HG02759 (cell line): ENCODE data around the gene MAN2A1.
"Not testable (repeated sequence)": the region's sequence is repeated elsewhere in the genome, so short reads cannot be mapped to it uniquely, and the experiment has no call there.

Experiments
- ATAC-seq: cut with Tn5 transposase; IDR thresholded peaks from one replicate; pipeline ENCODE4 v1.9.1; 2021; ENCODE audit warnings: mild to moderate bottlenecking, moderate library complexity; ENCODE audit not compliant: unreplicated experiment

Gene MAN2A1

DNA sequence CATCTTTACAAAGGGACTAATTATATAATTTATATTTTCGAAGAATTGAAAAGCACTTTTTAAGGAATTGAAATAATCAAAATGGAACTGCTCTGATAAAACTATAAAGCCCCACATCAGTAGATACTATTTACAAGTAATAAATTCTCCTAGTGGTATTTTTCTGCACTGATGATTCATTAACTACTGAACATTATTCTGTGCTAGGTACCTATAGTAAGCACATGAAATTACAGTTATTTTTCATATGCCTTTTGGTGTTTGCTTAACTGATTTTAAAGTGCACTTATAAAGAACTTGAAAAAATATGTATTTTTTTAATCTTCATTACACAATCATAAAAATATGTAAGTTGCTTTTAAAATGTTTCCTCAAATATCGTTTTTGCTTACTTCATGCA is 123.0 kb downstream of the MAN2A1 start:
- no peak for ATAC-seq

DNA sequence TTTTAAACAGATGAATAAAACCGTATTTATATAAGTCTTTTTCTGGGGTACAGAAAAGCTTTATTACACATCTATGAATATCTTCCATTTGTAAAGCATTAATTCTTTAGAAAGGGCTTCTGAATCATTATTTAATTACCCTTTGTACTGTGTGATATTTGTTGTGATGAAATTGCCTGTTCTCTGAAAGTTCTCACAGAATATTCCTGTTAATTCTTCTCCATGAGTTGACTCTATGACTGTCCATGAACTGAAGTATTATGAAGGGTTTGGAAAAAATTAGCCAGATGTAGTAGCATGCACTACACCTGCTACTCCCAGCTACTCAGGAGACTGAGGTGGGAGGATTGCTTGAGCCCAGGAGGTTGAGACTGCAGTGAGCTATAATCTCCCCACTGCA is 127.0 kb downstream of the MAN2A1 start:
- ATAC-seq: no peak

DNA sequence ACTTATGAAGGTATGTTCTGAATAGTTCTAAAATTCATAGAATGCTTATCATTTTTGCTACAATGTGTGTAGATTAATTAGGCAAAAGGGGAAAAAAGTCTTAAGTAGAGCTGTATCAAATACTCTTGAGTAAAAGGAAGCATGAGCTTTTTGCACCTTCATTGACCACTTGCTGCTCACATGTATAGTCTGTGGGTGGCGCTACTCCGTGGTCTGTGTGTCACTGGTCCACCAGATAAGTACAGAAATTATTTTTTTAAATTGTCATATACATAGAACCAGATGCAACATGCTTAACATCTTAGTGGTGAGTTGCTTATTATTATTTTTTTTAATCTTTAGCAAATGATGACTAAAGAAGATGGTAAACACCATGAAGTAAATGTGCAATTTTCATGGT is 130.2 kb downstream of the MAN2A1 start:
- ATAC-seq: no peak

DNA sequence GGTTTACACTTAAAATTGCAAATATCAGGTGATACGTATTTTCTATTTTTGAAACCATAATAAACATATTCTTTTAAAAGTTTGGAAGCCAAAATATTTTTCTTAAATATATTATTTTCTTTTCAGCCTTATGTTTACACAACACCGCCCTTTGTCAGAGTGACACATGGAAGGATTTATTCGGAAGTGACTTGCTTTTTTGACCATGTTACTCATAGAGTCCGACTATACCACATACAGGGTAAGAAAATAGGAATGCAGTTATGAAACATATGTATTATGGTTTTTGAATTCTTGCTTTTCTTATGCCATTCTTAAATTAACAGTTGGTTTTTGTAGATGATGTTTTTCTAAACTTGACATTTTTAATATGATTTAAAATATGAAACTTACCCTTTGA is 133.9 kb downstream of the MAN2A1 start:
- ATAC-seq: no peak

DNA sequence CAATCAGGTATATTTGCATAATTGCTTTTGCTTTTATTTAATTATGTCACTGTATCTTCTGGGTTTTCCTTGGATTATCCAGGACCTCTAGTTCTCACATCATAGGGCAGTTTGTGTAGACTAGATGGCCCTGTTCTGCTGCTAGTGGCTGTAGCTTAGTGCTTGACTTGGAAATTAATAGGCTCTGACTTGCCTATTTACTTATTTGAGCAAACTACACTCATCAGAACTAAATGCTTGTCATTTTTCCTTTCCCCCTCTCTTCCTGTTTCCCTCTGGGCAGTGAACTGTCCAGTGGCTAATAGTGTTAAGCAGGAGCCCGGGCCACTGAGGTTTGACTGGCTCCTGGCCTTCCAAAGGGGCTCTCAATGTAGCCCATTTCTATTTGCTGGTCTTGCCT is 135.7 kb downstream of the MAN2A1 start:
- no peak for ATAC-seq

DNA sequence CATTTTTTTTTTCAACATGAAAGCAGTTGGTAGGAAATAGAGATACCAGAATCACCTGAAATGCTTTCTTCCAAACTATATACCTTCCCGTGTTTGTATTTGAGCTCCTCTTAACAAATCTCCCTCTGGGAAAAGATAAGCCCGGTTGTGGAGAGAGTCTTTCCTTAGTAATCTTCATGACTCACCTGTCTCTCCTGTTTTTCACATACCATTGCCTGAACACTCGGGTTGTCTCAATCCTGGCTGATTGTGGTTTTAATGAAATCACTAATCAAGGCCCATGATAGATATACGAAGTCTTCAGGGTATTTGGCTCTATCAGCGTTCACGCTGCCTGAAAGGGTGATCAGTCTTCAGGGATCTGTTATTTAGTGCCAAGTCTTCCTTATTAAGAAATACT is 136.7 kb downstream of the MAN2A1 start:
- no peak for ATAC-seq

DNA sequence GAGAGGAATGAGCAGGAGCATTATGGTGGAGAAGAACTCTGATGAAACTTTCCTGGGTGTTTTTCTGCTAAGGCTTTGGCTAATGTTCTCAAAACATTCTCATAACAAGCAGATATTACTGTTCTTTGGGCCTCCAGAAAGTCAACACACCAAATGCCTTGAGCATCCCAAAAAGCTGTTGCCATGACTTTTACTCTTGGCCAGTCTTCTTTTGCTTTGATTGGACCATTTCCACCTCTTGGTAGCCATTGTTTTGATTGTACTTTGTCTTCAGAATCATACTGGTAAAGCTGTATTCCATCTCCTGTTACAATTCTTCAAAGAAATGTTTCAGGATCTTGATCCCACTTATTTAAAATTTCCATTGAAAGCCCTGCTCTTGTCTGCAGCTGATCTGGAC is 139.6 kb downstream of the MAN2A1 start:
- no peak for ATAC-seq

DNA sequence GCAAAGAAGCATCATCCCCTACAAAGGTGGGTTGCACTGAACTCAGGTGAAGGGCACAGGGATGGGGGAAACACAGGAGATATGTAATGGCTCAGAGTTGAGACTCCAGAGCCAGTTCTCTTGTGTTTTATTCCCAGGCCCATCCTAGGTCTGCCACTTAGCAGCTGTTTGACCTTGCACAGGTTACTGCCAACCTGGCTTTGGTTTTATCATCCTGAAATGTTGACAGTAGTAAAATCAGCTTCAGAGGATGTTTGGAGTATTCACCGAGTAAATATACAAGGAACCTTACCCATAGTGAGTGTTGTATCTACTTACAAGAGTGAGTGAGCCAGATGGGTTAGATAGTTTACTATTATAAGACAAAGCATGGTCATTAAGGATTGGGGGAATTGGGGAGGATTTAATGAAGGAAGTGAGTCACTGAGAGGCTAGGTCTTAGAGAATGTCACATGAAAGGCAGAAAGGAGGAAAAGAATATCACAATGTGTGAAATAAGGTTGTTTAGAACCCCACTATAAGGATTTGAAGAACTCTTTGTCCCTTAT is 141.3 kb downstream of the MAN2A1 start:
- ATAC-seq: no peak

DNA sequence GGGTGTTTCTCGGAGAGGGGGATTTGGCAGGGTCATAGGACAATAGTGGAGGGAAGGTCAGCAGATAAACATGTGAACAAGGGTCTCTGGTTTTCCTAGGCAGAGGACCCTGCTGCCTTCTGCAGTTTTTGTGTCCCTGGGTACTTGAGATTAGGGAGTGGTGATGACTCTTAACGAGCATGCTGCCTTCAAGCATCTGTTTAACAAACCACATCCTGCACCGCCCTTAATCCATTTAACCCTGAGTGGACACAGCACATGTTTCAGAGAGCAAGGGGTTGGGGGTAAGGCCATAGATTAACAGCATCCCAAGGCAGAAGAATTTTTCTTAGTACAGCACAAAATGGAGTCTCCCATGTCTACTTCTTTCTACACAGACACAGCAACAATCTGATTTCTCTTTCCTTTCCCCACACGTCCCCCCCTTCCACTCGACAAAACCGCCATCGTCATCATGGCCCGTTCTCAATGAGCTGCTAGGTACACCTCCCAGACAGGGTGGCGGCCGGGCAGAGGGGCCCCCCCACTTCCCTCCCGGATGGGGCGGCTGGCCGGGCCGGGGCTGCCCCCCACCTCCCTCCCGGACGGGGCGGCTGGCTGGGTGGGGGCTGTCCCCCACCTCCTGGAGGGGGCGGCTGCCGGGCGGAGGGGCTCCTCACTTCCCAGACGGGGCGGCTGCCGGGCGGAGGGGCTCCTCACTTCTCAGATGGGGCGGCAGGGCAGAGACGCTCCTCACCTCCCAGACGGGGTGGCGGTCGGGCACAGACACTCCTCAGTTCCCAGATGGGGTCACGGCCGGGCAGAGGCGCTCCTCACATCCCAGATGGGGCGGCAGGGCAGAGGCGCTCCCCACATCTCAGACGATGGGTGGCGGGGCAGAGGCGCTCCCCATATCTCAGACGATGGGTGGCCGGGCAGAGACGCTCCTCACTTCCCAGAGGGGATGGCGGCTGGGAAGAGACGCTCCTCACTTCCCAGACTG is 142.8 kb downstream of the MAN2A1 start:
- not testable (repeated sequence) for ATAC-seq

DNA sequence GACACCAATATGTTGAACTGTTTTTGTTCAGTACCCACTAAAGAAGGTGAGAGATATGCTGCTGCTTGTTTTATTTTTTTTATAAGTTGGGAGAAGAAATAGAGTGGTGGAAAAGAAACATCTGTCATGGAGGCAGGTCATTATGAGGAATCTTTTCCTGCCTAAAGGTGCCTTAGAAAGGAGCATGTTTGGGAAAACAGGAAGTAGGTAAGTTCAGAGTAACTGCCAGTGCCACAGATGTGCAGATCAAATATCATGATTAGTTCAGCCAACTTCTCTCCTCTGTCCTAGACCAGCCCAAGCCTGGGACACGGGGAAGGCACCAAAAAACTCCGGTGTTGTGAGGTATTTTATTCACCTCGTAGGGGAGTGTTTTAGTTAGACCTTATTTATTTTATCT is 144.2 kb downstream of the MAN2A1 start:
- no peak for ATAC-seq

DNA sequence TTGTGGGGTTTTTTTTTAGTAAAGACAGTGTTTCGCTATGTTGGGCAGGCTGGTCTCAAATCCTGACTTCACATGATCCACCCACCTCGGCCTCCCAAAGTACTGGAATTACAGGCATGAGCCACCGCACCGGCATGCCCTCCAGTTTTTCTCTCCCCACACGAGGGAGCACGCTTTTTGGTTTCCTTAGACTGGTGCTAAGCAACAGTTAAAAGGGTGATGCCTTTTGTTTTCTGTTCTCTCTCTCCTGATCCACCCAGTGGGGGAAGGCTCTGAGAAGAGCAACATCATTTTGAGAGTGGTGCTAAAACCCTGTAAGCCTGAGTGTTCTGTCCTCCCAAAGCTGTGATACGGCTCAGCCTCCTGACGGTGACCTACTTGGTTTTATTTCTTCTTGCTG is 146.6 kb downstream of the MAN2A1 start:
- no peak for ATAC-seq

DNA sequence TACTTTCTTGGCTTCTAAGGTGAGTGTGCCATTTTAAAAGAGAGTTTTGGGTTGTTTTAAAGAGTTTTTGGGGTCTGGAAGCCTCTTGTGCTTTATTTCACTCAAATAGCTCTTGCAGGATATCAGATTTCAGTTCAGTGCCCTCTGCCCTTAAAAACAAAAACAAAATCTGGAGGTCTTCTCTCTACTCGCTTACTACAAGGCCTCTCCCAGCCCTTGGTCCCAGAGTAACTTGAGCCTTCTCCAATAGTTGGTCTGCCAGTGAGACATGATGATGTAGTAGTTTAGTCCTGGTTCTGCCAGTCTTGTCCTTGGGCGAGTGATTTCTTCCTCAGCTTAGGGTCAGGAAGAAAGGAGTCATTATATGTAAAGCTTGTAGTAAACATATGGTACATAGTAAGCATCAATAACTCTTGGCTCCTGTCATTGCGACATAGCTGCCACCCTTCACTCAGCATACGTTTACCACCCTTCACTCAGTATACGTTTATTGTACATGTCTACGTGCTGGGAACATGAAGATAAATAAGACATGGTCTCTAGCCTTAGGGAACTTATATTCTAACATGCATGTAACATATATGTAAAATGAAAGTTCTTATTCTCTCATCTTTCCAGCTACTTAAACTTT is 147.6 kb downstream of the MAN2A1 start:
- ATAC-seq: no peak

DNA sequence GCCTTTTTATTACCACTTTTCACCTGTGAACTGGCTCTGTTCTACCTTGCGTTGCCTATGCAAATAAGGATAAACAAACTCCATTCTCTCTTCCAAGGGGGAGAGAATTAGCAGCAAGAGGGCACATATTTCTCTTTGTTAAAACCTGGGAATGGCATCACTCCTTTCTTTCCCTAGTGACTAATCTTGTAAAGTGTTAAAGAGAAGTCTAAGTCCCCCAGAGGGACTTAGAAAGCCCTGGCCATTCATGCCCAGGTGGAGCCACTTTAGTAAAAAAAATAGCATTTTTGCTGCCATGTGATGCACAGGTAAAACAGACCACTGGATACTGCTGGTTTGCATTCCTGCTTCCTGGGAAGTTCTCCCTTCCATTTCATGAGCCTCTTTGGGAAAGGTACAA is 148.4 kb downstream of the MAN2A1 start:
- no peak for ATAC-seq

DNA sequence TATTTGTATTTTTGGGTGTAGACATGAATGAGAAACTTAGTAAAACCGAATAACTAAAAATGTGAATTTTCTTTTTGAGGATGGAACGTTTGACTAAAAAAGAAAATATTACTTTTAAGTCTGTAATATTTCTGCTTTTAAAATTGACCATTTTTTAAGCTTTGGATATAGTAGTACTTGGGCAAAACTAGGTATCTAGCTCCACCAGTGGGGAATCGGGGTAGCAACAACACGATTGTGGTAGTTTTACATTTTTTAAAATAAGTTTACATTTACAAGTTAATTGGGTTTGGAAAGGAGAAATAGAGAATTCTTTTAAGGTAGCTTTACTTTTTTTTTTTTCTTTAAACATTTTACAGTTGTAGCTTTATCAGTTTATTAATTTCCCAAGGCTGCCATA is 154.4 kb downstream of the MAN2A1 start:
- no peak for ATAC-seq

DNA sequence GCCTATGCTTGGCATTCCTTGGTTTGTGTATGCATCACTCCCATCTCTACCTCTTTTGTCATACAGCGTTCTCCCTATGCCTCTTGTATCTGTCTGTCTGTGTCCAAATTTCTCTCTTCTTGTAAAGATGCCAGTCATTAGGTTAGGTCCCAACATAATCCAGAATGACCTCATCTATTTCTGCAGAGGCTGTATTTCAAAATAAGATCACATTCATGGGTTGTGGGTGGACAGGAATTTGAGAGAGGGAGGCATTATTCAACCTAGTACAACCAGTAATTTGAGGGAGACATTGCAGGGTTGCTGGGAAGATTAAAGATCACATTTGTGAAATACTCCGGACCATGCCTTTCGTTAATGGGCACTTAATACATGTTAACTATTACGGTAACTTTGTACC is 155.0 kb downstream of the MAN2A1 start:
- no peak for ATAC-seq

DNA sequence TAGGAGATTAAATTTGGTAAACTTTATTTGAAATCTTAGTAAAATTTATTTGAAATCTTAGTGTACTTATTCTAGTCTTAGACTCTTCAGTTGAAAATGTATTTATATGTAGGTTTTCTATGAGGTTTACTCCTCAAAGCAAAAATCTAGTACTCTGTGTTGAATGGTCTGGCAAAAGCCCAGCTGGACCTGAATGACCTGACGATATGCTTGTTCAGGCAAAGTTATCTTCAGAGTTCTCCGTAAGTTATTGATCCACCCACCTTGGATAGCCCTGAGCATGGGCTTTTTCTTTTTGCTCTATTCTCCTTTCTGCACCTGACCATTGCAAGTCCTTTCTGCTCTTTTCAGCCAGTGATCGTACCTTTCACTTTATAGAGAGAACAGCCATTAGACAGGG is 158.4 kb downstream of the MAN2A1 start:
- no peak for ATAC-seq

DNA sequence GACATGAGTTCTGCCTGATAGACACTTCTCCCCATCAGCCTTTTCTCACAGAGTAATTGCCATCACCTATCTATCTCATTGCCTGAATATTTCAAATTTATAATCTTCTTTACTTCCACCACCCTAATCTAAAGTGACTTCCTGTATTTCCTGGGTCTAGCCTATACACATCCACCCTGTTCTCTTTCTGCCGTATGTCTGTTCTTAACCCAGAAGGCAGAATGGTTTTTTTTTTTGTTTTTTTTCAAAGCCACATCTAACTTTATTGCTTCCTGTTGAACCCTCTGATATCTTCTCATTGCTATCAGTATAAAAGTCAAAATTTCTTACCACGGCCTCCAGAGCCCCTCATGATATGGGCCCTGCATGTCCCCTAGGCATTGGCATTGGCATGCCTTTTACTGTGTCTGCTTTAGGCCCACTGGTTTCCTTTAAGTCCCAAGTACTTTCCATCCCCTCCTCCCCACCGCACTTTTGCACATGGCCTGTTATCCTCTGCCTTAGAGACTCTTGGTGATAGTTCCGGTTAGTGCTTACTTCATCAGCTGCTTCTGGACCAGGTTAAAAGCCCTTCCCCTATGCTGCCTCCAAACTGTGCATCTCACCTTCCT is 159.9 kb downstream of the MAN2A1 start:
- ATAC-seq: no peak

DNA sequence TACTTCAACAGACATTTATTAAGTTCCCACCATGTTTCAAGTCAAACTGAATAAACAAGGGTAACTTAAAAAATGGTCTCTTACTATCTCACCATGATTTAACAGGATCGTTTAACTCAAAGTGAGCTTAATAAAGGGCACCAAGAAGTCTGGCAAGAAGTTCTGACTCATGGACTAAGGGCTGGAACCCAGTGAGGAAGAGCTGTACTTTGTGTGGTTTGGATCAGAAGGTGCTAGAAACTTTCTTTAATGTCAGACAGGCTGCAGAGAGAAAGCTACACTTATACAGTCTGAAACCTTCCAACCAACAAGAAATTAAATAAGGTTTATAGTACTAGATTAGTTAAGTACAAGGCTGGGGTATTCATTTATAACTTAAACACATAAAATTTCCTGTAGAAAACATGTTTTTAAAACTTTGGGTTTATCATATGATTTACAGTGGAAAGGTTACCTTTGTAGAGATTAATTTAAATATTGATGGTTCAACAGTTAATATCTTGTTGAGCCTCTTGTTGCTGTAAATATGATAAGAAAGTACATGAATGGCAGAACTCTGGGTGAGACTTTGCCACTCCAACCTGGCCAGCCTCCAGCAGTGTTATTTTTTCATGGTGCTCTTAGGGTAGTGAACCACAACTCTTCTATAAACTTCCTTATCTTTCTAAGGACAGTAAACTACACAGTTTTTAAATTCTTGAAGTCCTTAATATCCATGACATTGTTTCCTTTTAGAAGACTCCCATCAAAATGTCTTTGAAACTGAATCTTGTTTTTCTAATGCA is 162.8 kb downstream of the MAN2A1 start:
- ATAC-seq: no peak

DNA sequence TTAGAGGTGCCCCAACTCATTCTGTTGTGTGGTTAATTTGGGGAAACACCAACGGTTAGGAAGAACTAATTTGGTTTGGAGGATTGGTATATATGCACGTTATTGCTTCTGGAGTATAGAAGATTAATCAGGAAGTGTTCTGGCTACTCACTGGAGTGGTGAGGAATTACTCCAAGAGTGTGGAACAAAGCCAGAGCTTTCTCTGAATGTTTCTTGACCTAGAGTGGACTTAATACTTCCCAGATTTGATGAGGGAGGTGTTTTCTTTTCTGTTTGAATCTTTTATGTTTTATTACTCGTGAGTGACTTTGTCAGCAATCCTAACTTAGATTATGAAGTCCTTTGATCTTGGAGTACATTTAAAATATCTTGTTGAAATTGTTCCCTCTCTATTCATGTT is 163.7 kb downstream of the MAN2A1 start:
- ATAC-seq: no peak

DNA sequence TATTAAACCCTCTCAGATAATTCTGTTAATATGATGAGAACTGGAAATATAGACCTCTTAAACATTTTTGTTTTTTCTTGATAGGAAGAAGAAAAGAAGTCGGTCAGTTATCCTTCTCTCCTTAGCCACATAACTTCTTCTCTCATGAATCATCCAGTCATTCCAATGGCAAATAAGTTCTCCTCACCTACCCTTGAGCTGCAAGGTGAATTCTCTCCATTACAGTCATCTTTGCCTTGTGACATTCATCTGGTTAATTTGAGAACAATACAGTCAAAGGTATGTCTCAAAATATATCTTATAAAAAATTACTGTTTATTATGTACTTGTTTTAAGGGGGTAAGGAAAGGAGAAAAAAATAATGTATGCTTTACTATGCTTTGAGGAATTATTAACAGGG is 165.3 kb downstream of the MAN2A1 start:
- no peak for ATAC-seq
